Measurements from ENCODE around the gene GUK1.

GUK1 gene

DNA sequence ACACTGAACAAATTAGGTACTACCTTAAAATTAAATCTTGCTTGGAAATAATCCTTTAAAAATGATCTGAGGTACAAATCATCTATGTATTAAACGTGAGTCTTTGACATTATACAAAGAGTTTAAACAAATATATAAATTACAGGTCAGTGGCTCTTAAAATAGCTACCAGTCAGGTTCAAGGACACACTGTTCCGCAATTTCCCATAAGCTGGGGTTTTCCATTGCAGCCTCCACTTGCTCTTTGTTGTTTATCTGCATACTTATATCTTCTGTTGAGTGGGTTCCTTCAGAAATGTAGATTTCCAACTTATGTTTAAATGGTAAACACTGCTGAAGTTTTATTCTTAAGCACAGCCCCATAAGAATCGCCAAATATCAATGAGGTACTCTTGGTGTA, 25.3 kb upstream of the GUK1 start:
- Histone ChIP-seq H3K9me3 (replicated peaks in 1 of 11) (peaks cover 29 to 42% (median 39%) of the 10 kb centered on the region in 11 experiments), H3K27me3 (no peaks in the 10 kb centered on the region), H3K4me3 (no peak overlapping the region), H3K27ac (no peak overlapping the region), H3K36me3 (peaks cover 0 to 5% (median 0%) of the 10 kb centered on the region in 11 experiments; a peak in 2 of 22 replicates), H4K20me1 (no peaks in the 10 kb centered on the region), H3K4me1 (peaks cover 6 to 9% (median 8%) of the 10 kb centered on the region in 10 experiments; a peak in 16 of 20 replicates), H3K4me2 (no peak overlapping the region), H3K9ac (no peak overlapping the region)
- TF ChIP-seq Cebpa-rat (IDR thresholded peaks at IDR 0.05) = no peak

GRCh38 chr1:228117335-228117734, 22.7 kb upstream of the GUK1 start:
- Histone ChIP-seq H3K27me3 (no peaks in the 10 kb centered on the region), H3K4me1 (no peaks in the 10 kb centered on the region), H3K9me3 (replicated peaks in 1 of 11) (peaks cover 29 to 47% (median 40%) of the 10 kb centered on the region in 11 experiments), H3K4me2 (no peak overlapping the region), H3K36me3 (peaks cover 0 to 5% (median 0%) of the 10 kb centered on the region in 11 experiments; a peak in 2 of 22 replicates), H3K4me3 (no peak overlapping the region), H4K20me1 (no peaks in the 10 kb centered on the region), H3K27ac (no peak overlapping the region), H3K9ac (no peak overlapping the region)
- TF ChIP-seq Cebpa-rat (IDR thresholded peaks at IDR 0.05) = no peak

GRCh38 chr1:228118040-228118439, 22.0 kb upstream of the GUK1 start:
- no peaks in the 10 kb centered on the region for H4K20me1 ChIP-seq
- H3K4me3 ChIP-seq = no peak overlapping the region
- no peak overlapping the region for H3K27ac ChIP-seq
- H3K4me2 ChIP-seq = no peak overlapping the region
- no peaks in the 10 kb centered on the region for H3K4me1 ChIP-seq
- H3K27me3 ChIP-seq = no peaks in the 10 kb centered on the region
- H3K9me3 ChIP-seq (replicated peaks in 1 of 11) = peaks cover 29 to 47% (median 40%) of the 10 kb centered on the region in 11 experiments
- H3K36me3 ChIP-seq = peaks cover 0 to 5% (median 0%) of the 10 kb centered on the region in 11 experiments; a peak in 2 of 22 replicates
- H3K9ac ChIP-seq = no peak overlapping the region
- no peak for TF ChIP-seq Cebpa-rat (IDR thresholded peaks at IDR 0.05)

DNA sequence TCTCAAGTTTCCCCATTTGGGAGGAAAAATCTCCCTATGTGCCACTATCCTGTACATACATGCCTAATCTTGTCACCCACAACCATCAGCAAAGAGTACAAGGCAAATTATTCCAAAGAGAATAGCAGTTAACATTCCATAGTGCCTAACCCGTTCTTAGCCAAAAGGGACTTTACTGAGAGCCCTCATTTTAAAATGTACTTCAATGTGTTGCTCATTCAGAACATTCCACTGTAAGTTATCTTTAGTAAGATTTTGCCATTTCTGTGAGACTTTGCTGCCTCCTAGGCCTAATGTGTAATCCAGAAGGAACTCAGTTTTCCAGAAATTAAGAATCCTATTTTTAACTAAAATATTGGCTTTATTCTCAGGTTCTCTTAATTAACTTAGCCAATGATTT, 19.7 kb upstream of the GUK1 start:
- TF ChIP-seq Cebpa-rat (IDR thresholded peaks at IDR 0.05) = no peak
- Histone ChIP-seq H3K9me3 (replicated peaks in 1 of 11) (peaks cover 29 to 47% (median 40%) of the 10 kb centered on the region in 11 experiments), H3K9ac (no peak overlapping the region), H3K36me3 (peaks cover 0 to 5% (median 0%) of the 10 kb centered on the region in 11 experiments; a peak in 2 of 22 replicates), H3K4me1 (no peaks in the 10 kb centered on the region), H3K27me3 (no peaks in the 10 kb centered on the region), H3K27ac (no peak overlapping the region), H3K4me2 (no peak overlapping the region), H3K4me3 (no peak overlapping the region), H4K20me1 (no peaks in the 10 kb centered on the region)

GRCh38 chr1:228120857-228121489, 19.1 kb upstream of the GUK1 start:
- no peak overlapping the region for H3K27ac ChIP-seq
- no peak overlapping the region for H3K9ac ChIP-seq
- no peak overlapping the region for H3K4me3 ChIP-seq
- H3K27me3 ChIP-seq = no peaks in the 10 kb centered on the region
- H3K4me2 ChIP-seq = no peak overlapping the region
- no peaks in the 10 kb centered on the region for H4K20me1 ChIP-seq
- peaks cover 0 to 5% (median 0%) of the 10 kb centered on the region in 11 experiments; a peak in 2 of 22 replicates for H3K36me3 ChIP-seq
- no peak for TF ChIP-seq Cebpa-rat (IDR thresholded peaks at IDR 0.05)
- H3K9me3 ChIP-seq (replicated peaks in 1 of 11) = peaks cover 29 to 44% (median 38%) of the 10 kb centered on the region in 11 experiments
- no peaks in the 10 kb centered on the region for H3K4me1 ChIP-seq

- TF ChIP-seq Cebpa-rat (IDR thresholded peaks at IDR 0.05) = peak in 2 of 11 experiments; percentile 15 to 52; a peak in 1 of 22 replicates
- no peak overlapping the region for H3K9ac ChIP-seq
Observed at GRCh38 chr1:228122921-228123441, 17.1 kb upstream of the GUK1 start.

DNA sequence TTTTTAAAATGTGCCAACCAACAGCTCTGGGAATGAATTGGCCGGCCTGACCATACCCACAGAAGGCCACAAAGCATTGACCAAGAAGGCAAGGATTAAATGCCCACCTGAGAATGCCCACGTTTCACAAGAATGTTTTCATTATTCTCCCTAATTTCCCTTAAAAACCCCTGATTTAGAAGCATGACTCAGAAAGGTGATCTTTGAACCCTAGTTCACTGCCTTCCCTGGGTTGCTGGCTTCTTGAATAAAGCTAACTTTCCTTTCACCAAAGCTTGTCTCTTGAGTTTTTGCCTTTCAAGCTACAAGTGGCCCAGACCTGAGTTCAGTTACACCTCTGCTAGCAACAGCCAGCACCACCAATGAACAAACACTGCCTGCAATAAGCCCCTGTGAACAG, 16.6 kb upstream of the GUK1 start:
- Histone ChIP-seq H3K9me3 (replicated peaks in 1 of 11) (peaks cover 5 to 19% (median 13%) of the 10 kb centered on the region in 11 experiments; a peak in 21 of 22 replicates), H3K4me1 (no peaks in the 10 kb centered on the region), H3K36me3 (peaks cover 0 to 5% (median 0%) of the 10 kb centered on the region in 11 experiments; a peak in 1 of 22 replicates), H3K4me2 (no peak overlapping the region), H3K9ac (no peak overlapping the region), H4K20me1 (no peaks in the 10 kb centered on the region), H3K4me3 (no peak overlapping the region), H3K27ac (no peak overlapping the region), H3K27me3 (no peaks in the 10 kb centered on the region)
- TF ChIP-seq Cebpa-rat (IDR thresholded peaks at IDR 0.05) = no peak

More at GRCh38 chr1:228122921-228123441, 17.1 kb upstream of the GUK1 start:
- no peak overlapping the region for H3K4me3 ChIP-seq
- H3K27me3 ChIP-seq = no peaks in the 10 kb centered on the region
- no peaks in the 10 kb centered on the region for H3K4me1 ChIP-seq
- no peak overlapping the region for H3K4me2 ChIP-seq
- peaks cover 11 to 24% (median 18%) of the 10 kb centered on the region in 11 experiments for H3K9me3 ChIP-seq (replicated peaks in 1 of 11)
- no peaks in the 10 kb centered on the region for H4K20me1 ChIP-seq
- no peak overlapping the region for H3K27ac ChIP-seq
- peaks cover 0 to 5% (median 0%) of the 10 kb centered on the region in 11 experiments; a peak in 1 of 22 replicates for H3K36me3 ChIP-seq

DNA sequence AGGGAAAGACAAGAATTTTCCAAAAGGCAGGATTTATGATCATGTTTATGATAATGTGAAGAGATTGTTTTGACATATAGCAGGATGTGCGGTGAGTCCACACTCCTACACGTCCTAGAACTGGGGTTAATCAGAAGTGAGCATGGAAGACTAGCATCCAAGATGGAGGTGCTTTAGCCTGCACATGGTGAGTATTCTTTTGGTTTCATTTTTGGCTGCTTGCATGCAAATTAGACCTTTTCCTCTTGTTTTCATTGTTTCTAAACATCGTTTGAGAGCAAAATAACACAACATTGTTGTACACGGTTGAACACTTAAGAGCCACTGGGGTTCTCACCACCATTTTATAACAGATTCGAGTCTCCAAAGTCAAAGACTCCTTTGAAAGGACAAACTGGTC, 14.9 kb upstream of the GUK1 start:
- no peak overlapping the region for H3K4me2 ChIP-seq
- no peaks in the 10 kb centered on the region for H4K20me1 ChIP-seq
- no peak overlapping the region for H3K4me3 ChIP-seq
- no peak overlapping the region for H3K9ac ChIP-seq
- H3K36me3 ChIP-seq = no peaks in the 10 kb centered on the region
- no peaks in the 10 kb centered on the region for H3K27me3 ChIP-seq
- H3K4me1 ChIP-seq = no peaks in the 10 kb centered on the region
- H3K9me3 ChIP-seq (replicated peaks in 1 of 11) = peaks cover 0 to 2% (median 0%) of the 10 kb centered on the region in 11 experiments; a peak in 1 of 22 replicates
- no peak overlapping the region for H3K27ac ChIP-seq
- TF ChIP-seq Cebpa-rat (IDR thresholded peaks at IDR 0.05) = no peak

DNA sequence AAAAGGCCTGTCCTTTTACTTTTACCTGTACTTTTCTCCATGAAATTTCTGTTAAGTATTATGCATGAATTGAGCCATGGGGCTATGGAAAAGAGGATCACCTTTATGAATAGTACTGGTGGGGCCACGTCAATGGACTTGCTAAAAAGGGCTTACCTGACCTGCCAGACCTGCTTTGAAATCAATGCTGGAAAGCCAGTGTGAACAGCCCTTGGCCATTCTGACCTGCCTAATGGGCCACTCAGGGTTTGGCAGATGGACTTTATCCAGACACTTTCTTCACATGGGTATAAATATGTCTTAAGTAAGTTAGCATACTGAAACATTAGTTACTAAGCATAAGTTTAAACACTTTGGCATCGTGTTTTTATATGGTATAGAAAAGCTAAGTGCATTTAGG, 8.3 kb upstream of the GUK1 start:
- Histone ChIP-seq H3K4me2 (no peak overlapping the region), H3K9ac (no peak overlapping the region), H3K36me3 (no peaks in the 10 kb centered on the region), H4K20me1 (no peaks in the 10 kb centered on the region), H3K27ac (no peak overlapping the region), H3K4me3 (no peak overlapping the region), H3K9me3 (replicated peaks in 1 of 11) (no peaks in the 10 kb centered on the region), H3K4me1 (peaks cover 1 to 12% (median 4%) of the 10 kb centered on the region in 10 experiments; a peak in 17 of 20 replicates), H3K27me3 (no peaks in the 10 kb centered on the region)
- TF ChIP-seq Cebpa-rat (IDR thresholded peaks at IDR 0.05) = no peak
